ENCODE data around the gene ZC3H10. TPM values are rescaled to one million over a fixed set of nuclear protein-coding genes. Genes with fewer than 3 reads are reported as not detected.

ZC3H10 gene
- total RNA-seq, 1 donor from 2014 or later, result 2.0 TPM

- no peaks in the 10 kb centered on the region for H3K9me3 ChIP-seq
- H3K36me3 ChIP-seq, result no peaks in the 10 kb centered on the region
- no peak for TF ChIP-seq POLR2AphosphoS5 (IDR thresholded peaks at IDR 0.05; ENCODE audit: insufficient read depth in 1 of 2, low read depth in 1 of 2)
- no peak for TF ChIP-seq POLR2A (IDR thresholded peaks at IDR 0.05)
- TF ChIP-seq CTCF (IDR thresholded peaks at IDR 0.05), result no peak
- H3K27ac ChIP-seq, result no peak overlapping the region
- no peak overlapping the region for H3K4me3 ChIP-seq
- intact Hi-C loops (cut with DNase I), result no loop called here
- no peaks in the 10 kb centered on the region for H3K27me3 ChIP-seq
- H3K4me1 ChIP-seq, result peaks cover 31% of the 10 kb centered on the region
- DNase-seq (ENCODE audit: extremely low spot score in 2 of 2), result no peak
These were observed 32.5 kb downstream of the ZC3H10 start for GRCh38 chr12:56150563-56150962.

GRCh38 chr12:56151672-56152131, 33.6 kb downstream of the ZC3H10 start:
- Histone ChIP-seq H3K4me3 (peak overlapping the region; percentile 42 to 57), H3K36me3 (no peaks in the 10 kb centered on the region), H3K27me3 (no peaks in the 10 kb centered on the region), H3K4me1 (peaks cover 33% of the 10 kb centered on the region), H3K9me3 (no peaks in the 10 kb centered on the region), H3K27ac (peak overlapping the region; percentile 89)
- DNase-seq (ENCODE audit: extremely low spot score in 2 of 2), result no peak
- peak in 1 of 3 experiments; percentile 40 for TF ChIP-seq CTCF (IDR thresholded peaks at IDR 0.05)
- no peak for TF ChIP-seq POLR2AphosphoS5 (IDR thresholded peaks at IDR 0.05; ENCODE audit: insufficient read depth in 1 of 2, low read depth in 1 of 2)
- intact Hi-C loops (cut with DNase I), result no loop called here

GRCh38 chr12:56152132-56152755, 34.2 kb downstream of the ZC3H10 start, which contains the start of gene MYL6B:
MYL6B (plus strand) TSS chr12:56152587; CDS start chr12:56153919, 1,332 bp downstream.
- peak; percentile 89 to 99 for TF ChIP-seq POLR2AphosphoS5 (IDR thresholded peaks at IDR 0.05; ENCODE audit: insufficient read depth in 1 of 2, low read depth in 1 of 2)
- TF ChIP-seq POLR2A (IDR thresholded peaks at IDR 0.05), result peak in 1 of 2 donors; percentile 28
- no peak for TF ChIP-seq CTCF (IDR thresholded peaks at IDR 0.05)
- H3K27me3 ChIP-seq, result no peaks in the 10 kb centered on the region
- H3K4me3 ChIP-seq, result peak within 1 kb of the TSS; percentile 42 to 57
- H3K27ac ChIP-seq, result peak within 1 kb of the TSS; percentile 89
- no peaks in the 10 kb centered on the region for H3K36me3 ChIP-seq
- no peaks in the 10 kb centered on the region for H3K9me3 ChIP-seq
- H3K4me1 ChIP-seq, result peaks cover 33% of the 10 kb centered on the region
- DNase-seq (ENCODE audit: extremely low spot score in 2 of 2), result no peak
- intact Hi-C loops (cut with DNase I), result no loop called here

- intact Hi-C loops (cut with DNase I), result no loop called here
- no peak for TF ChIP-seq POLR2A (IDR thresholded peaks at IDR 0.05)
- TF ChIP-seq POLR2AphosphoS5 (IDR thresholded peaks at IDR 0.05; ENCODE audit: insufficient read depth in 1 of 2, low read depth in 1 of 2), result no peak
- no peak for TF ChIP-seq CTCF (IDR thresholded peaks at IDR 0.05)
- Histone ChIP-seq H3K9me3 (no peaks in the 10 kb centered on the region), H3K4me3 (peak overlapping the region; percentile 42 to 57), H3K27me3 (no peaks in the 10 kb centered on the region), H3K36me3 (no peaks in the 10 kb centered on the region), H3K27ac (peak overlapping the region; percentile 89), H3K4me1 (peaks cover 33% of the 10 kb centered on the region)
- no peak for DNase-seq (ENCODE audit: extremely low spot score in 2 of 2)
These were observed 35.0 kb downstream of the ZC3H10 start for GRCh38 chr12:56152756-56153677.

Measured in vagina (tissue), 2 donors.